Forelimb muscle (tissue), 1 donor: ENCODE measurements around the gene GIPR. TPM values are rescaled to one million over a fixed set of nuclear protein-coding genes. Genes with fewer than 3 reads are reported as not detected.
A peak's percentile ranks its signal among the peaks of the same experiment; 100 is the strongest.
"Not testable (repeated sequence)": the region's sequence is repeated elsewhere in the genome, so short reads cannot be mapped to it uniquely, and the experiment has no call there.

Source experiments
- DNase-seq: peaks from one replicate; pipeline ENCODE4 v3.0.0-alpha.2; 2013; ENCODE audit warnings: low read depth
- polyA plus RNA-seq: library from polyadenylated mRNA; unstranded; fragments of 120-200 nt; gene quantifications from one replicate; pipeline ENCODE4 v1.2.1, GENCODE V29; 2013; ENCODE audit not compliant: insufficient read length

The GIPR gene
- polyA plus RNA-seq, 1 donor: 0.15 TPM

DNA sequence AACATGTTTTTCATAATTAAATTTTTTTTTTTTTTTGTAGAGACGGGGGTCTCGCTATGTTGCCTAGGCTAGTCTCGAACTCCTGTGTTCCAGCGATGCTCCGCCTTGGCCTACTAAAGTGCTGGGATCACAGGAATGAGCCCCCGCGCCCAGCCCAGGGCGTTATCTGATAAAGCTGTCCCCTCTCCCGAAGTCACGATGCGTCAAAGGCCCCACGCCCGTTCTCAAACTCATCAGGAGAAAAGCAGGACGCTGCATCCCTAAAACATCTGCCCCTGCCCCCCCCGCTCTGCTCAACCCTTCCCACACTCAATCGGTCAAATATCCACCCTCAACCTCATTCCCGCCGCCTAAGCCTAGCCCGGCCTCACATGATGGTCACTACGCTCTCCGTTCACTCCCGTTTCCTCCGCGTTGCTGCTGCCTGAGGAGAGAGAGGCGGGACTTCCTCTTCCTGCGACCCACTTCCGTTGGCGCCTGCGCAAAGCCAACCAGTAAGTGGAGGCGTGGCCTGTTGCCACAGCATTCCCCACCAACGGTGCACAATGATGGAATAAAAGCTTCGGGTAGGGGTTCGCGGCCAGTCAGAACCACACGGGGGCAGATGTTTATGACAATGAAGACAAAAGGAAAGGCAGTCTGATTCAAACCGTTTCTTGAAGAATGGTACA, 23.6 kb downstream of the GIPR start, which contains the start of gene SNRPD2:
TSS of gene SNRPD2 (minus strand) at position 438 of the 671 bp plus-strand sequence. CDS start at position 373, 65 bp downstream.
- DNase-seq: peak; percentile 90

DNA sequence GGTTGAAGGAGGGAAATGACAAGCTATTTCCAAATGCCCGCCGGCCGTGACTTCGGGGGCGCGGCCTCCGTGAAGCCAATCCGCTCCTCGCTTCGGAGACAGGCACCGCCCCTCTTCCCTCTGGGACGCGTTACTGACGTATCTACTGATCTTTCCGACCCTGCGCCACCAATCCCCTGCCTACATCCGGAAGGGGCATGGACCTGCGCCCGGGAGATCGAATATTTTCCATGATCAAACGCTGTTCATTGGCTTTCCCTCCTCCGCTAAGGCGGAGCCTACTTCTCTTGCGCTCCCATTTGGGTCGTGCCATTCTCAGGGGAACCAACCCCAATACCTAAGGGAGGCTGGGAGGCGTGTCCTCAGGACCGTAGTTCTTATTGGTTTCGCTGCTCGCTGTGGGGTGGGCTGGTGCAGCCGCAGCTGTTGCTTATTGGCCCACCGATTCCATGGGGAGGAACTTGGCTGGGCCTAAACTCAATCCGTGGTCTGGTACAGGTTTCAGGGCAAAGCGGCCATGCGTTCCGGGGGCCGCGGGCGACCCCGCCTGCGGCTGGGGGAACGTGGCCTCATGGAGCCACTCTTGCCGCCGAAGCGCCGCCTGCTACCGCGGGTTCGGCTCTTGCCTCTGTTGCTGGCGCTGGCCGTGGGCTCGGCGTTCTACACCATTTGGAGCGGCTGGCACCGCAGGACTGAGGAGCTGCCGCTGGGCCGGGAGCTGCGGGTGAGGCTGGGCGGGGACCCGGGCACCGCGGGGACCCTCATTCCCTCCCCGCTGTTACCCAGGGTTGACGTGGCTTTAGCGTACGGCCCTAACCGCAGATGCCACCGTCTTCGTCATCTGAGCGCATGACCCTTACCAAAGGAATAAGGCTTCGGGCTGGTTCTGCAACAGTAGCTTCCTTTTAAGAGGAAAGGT, 24.4 kb downstream of the GIPR start, which contains the start of gene QPCTL:
TSS of gene QPCTL (plus strand) at position 480 of the 919 bp plus-strand sequence. CDS start at position 518, 38 bp downstream.
- peak; percentile 90 for DNase-seq

DNA sequence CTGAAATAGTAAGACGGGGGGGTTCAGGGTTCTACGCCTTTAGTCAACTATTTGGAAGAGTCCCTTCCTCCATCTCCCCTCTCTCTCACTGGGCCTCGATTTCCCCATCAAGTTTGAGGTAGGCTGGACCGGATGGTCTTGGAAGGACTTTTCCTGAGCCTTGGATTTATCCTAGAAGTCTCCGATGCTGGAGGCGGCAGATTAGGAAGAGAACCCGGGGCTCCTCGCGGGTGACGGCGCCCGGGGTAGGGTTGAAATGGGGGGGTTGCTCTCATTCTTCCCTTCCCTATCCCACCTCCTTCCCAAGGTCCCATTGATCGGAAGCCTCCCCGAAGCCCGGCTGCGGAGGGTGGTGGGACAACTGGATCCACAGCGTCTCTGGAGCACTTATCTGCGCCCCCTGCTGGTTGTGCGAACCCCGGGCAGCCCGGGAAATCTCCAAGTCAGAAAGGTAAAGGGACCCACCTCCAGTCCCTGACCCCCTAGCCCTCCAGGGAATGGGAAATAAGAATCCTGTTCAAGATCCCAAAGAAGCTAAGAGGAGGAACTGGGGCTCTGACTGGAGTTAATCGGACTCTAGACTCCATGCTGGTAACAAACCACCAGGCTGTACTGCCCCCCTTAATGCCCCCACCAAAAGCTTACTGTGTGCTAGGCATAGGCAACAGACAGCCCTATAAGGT, 25.2 kb downstream of the GIPR start:
- no peak for DNase-seq

- no peak for DNase-seq
These were observed 33.7 kb downstream of the GIPR start for GRCh38 chr19:45701676-45702075.

- DNase-seq: no peak
These were observed 37.1 kb downstream of the GIPR start for GRCh38 chr19:45705115-45705514.

DNA sequence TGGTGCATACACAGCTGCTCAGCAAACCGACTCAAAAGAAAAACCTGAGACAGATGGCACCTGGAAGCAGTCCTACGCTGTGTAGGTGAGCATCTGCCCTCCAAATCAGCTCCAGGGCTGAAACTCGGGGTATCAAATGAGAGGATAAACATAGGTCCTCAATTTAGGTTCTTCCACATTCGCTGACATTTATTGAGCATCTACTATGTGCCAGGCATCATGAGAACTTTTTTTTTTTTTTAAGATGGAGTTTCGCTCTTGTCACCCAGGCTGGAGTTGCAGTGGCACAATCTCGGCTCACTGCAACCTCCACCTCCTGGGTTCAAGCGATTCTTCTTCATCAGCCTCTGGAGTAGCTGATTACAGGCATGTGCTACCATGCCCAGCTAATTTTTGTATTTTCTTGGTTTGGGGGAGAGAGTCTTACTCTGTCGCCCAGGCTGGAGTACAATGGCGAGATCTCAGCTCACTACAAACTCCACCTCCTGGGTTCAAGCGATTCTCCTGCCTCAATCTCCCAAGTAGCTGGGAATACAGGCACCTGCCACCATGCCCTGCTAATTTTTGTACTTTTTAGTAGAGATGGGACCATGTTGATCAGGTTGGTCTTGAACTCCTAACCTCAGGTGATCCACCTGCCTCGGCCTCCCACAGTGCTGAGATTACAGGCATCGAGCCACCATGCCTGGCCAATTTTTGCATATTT, 37.8 kb downstream of the GIPR start:
- no peak for DNase-seq

GRCh38 chr19:45710356-45711130, 42.5 kb downstream of the GIPR start:
- DNase-seq: no peak

- DNase-seq: no peak
These were observed 44.1 kb downstream of the GIPR start for GRCh38 chr19:45711851-45712698.

DNA sequence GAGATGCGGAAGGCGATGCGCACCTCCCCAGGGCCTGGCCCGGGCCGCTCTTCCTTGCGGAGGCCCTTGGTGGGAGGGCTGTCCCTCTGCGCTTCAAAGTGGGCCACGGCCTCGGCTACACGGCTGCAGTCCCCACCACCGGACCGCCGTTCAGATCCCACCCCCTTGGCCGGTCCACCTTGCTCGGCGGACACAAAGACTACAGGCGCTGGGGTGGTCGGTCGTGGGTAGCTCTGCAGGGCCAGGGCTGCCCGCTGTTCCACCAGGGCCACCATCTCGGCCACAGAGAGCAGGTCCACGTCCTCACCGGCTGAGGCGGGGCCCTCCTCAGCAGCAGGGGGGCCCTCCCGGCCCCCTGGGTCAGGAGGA, 44.7 kb downstream of the GIPR start:
- DNase-seq: no peak

DNA sequence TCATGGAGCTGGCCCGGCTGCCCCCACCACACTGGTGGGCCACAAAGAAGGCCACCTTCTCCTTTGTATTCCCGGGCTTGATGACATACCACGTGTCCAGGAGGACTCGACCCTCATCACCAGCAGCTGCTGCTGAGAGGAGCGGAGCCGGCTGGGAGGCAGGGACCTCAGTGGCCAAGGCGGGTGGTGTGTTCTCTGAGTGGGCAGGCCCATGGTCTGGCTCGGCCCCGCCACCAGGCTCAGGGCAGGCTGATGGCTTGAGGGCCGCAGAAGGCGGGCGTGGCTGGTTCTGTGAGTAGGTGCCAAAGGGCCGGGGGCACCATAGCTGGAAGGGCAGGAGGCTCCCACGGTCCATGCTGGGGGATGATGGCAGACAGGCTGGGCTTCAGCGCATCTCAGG, 45.1 kb downstream of the GIPR start:
- DNase-seq: no peak

GRCh38 chr19:45715139-45715538, 47.1 kb downstream of the GIPR start:
- DNase-seq: no peak

DNA sequence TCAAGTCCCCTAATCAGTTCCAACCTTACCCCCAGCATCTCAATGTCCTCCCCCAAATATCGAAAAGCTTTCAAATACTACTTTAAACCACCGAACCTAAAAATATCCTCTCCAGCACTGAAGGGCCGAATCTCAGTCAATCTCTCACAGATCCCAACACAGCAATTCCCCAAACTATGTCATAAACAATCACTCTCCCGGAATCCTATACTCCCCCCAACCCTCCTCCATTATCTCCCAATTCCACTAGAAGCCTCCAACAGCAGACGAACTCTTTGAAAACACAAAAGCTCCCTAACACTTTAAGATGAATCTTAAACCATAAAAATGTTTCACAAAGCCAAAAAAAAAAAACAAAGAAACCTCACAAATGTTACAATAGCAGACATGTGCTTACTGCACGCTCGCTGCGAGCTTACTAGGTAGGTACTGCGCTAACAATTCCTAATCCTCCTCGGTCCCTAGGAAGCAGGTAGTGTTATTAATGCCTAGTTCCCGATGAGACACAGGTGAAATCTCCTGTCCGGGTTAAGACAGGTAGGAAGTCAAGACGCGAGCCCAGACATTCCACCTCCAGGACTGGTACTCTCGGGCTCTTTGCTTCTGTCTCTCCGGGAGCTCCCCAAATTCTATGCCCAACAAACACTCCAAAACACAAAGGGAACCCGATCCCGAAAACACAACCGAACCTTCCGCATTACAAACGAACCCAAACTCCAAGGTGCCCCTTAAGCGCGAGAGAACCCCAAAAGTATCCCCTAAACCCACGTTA, 48.5 kb downstream of the GIPR start:
- no peak for DNase-seq

DNA sequence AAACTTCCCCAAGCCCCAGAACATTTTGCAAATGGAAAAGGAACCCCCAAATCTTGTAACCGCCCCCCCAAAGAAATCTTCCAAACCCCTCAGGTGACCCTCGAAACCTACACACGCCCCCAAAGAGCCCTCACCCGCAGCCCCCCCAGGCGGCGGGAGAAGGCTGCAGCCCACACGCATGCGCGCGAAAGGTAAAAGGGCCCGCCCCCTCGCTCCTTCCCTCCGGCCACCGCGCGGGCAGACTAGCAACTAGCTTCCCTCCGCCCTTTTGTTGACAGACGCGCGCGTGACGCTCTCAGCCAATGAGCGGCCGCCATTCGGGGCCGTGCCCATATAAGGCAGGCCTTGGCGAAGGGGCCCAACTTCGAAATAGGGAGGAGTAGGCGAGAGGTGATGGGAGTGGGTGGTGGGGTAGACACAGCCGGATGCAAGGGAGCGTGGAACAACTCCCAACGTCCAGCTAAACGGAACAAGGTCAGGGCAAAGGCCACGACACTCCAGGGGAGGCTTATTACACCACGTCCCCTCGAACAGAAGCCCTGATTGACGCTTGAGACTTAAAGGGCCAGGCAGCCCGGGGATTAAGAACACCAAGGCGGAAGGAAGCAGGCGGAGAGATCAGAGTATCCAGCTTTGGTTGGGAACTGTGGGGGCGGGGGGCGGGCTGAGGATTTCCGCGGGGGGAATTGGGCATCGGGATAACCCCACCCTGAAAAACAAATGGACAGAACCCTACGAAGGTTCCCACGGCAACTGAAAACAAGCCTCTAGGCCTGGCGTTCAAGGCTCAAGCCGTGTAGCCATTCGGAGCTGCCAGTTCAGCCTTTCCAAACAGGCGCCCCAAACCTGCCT, 49.3 kb downstream of the GIPR start:
- peak; percentile 93 for DNase-seq

GRCh38 chr19:45717983-45718650, 50.1 kb downstream of the GIPR start:
- DNase-seq: no peak

DNA sequence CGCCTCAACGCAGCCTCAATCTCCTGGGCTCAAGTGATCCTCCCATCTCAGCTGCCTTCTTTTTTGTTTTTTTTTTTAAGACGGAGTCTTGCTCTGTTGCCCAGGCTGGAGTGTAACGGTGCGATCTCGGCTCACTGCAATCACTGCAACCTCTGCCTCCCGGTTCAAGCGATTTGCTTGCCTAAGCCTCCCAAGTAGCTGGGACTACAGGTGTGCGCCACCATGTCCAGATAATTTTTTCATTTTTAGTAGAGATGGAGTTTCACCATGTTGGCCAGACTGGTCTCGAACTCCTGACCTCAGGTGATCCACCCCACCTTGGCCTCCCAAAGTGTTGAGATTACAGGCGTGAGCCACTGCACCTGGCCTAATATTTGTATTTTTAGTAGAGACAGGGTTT, 52.0 kb downstream of the GIPR start:
- DNase-seq: not testable (repeated sequence)

GRCh38 chr19:45728683-45729082, 60.7 kb downstream of the GIPR start:
- DNase-seq: not testable (repeated sequence)

DNA sequence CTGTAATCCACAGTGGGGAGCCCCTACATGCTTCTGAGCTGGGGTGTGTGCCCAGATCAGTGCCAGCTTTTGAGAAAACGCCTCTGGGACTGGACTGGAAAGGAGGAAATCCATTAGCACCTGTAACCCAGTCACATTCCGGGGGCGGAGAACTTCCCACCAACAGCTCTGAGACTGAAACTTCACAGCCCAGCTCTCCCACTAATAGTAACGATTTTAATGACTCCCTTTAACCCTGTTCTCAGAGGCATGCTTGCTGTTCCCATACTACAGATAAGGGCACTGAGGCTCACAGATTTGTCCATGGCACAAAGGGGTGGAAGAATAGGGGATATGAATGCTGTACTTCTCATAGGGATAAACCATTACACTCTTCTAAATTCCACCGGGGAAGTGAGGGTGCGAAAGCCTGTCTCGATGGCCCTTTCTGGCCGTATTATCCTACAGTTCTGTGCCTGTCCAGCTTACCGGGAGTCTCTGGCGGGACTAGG, 61.8 kb downstream of the GIPR start:
- DNase-seq: no peak
